HG02981 (cell line): ENCODE results near the gene TEX54.
"Not testable (repeated sequence)": the region's sequence is repeated elsewhere in the genome, so short reads cannot be mapped to it uniquely, and the experiment has no call there.

ENCODE experiments used
- ATAC-seq: cut with Tn5 transposase; IDR thresholded peaks from one replicate; pipeline ENCODE4 v1.9.1; 2021; ENCODE audit warnings: mild to moderate bottlenecking, moderate library complexity; ENCODE audit not compliant: unreplicated experiment

Gene TEX54

GRCh38 chr11:62855571-62856332 lies 23.1 kb upstream of the TEX54 start:
- ATAC-seq, result peak; percentile 84

GRCh38 chr11:62854825-62855570 lies 22.4 kb upstream of the TEX54 start:
- ATAC-seq, result no peak

GRCh38 chr11:62854013-62854824 lies 21.6 kb upstream of the TEX54 start:
- no peak for ATAC-seq

GRCh38 chr11:62853279-62853965 lies 20.8 kb upstream of the TEX54 start:
- ATAC-seq, result no peak

- no peak for ATAC-seq
Observed at GRCh38 chr11:62852523-62853188, 20.0 kb upstream of the TEX54 start.

GRCh38 chr11:62851807-62852522 lies 19.3 kb upstream of the TEX54 start:
- no peak for ATAC-seq

- ATAC-seq, result no peak
Observed at GRCh38 chr11:62850911-62851806, 18.5 kb upstream of the TEX54 start.

- ATAC-seq, result no peak
Observed at GRCh38 chr11:62847767-62848314, 15.2 kb upstream of the TEX54 start.

GRCh38 chr11:62846177-62846576 lies 13.5 kb upstream of the TEX54 start:
- ATAC-seq, result no peak

- ATAC-seq, result no peak
Observed at GRCh38 chr11:62844154-62844553, 11.5 kb upstream of the TEX54 start.

- ATAC-seq, result no peak
Observed at GRCh38 chr11:62843466-62843865, 10.8 kb upstream of the TEX54 start.

- not testable (repeated sequence) for ATAC-seq
Observed at GRCh38 chr11:62842891-62843290, 10.2 kb upstream of the TEX54 start.

- ATAC-seq, result no peak
Observed at GRCh38 chr11:62842171-62842741, 9.6 kb upstream of the TEX54 start.

- ATAC-seq, result peak; percentile 52
Observed at GRCh38 chr11:62841361-62842170, 8.9 kb upstream of the TEX54 start.

- not testable (repeated sequence) for ATAC-seq
Observed at GRCh38 chr11:62840721-62841360, 8.2 kb upstream of the TEX54 start.

- peak; percentile 40 for ATAC-seq
Observed at GRCh38 chr11:62839050-62839945, 6.7 kb upstream of the TEX54 start, which contains the start of gene WDR74. Gene WDR74, minus strand, starts transcription at chr11:62839590. Its CDS starts 20 bp downstream, at chr11:62839570.
